Measurements from ENCODE around the gene CCDC12. TPM values are rescaled to one million over a fixed set of nuclear protein-coding genes. Genes with fewer than 3 reads are reported as not detected.

The CCDC12 gene
- total and polyA plus RNA-seq, 3 donors from 2014 or later: 43.3 to 66.6 (median 59.6) TPM

DNA sequence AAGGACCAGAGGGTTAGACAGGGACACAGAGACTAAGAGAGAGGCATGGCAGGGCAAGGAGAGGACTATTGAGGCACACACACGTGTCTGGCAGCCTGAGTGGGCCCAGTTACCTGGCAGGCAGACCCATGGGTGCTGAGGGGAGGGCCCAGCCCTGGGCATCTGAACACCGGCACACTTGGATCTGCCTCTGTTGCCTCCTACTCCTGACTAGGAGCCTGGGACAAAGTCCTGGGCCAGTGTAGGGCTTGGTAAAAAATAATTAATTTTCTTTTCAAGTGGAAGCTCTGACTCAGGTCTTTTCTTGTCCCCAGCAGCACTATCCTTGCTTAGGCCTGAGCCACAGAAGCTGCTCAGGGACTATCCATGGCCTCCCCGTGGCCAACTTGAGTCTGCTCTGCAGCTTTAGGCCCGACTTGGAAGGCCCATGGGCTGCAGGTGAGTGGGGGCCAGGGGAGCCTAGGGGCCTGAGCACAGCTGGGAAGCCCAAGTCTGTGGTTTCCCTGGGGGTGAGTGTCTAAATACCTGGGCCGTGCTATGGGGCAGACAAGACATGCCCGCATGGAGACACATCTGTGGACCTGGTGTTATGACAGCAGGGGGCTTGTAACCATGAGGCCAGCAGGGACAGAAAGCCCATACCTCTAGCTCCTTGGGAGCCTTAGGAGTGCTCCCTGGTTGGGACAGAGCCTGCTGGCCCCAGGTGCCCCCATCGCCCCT lies 99.0 kb downstream of the CCDC12 start, which contains the start of gene PTH1R:
Gene PTH1R, plus strand, starts transcription at position 316 of the 720 bp plus-strand sequence. CDS start 5,839 bp downstream, outside the sequence.
- intact Hi-C loops (cut with DNase I; ENCODE audit: low total_unique reads): no loop called here
- Histone ChIP-seq H3K4me3 (no peak within 1 kb of the TSS), H3K4me1 (peaks cover 38% of the 10 kb centered on the region), H3K36me3 (ENCODE audit: low read depth, missing control alignments) (no peaks in the 10 kb centered on the region), H3K27ac (no peak within 1 kb of the TSS), H3K27me3 (no peaks in the 10 kb centered on the region), H3K9me3 (no peaks in the 10 kb centered on the region)
- 91 to 96% methylated on average over 4 to 7 of the region's 7 CpGs for WGBS, 2 donors
- TF ChIP-seq CTCF (IDR thresholded peaks at IDR 0.05) (no peak), POLR2A (IDR thresholded peaks at IDR 0.05) (no peak)
- no peak for DNase-seq

DNA sequence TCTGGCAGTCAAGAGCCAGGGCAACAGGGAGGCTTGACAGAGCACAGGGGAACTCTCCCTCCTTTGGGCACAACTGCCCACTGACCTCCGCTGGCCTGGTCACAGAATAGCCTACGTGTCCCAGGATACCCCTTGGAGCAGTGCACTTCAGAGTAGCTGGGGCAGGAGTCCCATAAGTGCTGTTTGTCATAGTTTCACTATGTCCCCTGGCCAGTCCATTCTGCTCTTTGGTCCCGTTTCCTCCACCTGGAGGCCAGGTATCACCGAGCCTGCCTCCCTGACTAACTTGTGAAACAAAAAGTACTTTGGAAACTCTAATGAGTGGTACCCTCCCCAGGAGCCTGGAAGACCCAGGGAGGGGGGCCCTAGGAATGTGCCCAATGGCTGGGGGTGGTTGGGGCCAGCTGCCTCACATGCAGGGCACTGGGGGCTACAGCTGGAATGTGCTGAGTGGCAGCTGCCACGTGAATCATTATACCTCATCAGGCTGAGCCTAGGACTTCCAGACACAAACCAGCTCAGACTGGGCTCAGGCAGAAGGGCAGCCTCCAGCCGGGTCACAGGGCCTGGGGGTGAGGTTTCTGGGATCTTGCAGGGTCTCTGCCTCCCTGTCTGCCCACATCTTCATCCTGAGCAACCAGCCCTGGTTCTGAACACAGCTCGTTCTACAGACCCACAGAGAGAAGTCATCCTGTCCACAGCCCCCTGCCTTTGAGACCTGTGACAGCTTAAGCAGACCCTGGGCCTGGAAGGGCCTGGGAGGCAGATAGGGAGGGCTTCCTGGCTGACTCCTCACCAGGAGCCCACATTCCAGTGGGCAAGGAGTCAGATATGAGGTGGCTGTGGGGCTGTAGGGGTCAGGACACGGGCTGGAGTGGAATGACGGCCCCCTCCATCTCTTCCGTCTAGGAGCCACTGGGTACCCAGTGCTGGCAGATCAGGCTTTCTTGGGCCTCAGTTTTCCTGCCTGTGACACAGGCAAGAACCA lies 99.9 kb downstream of the CCDC12 start:
- Histone ChIP-seq H3K4me3 (no peak overlapping the region), H3K27ac (no peak overlapping the region), H3K4me1 (peaks cover 45% of the 10 kb centered on the region), H3K9me3 (no peaks in the 10 kb centered on the region), H3K27me3 (no peaks in the 10 kb centered on the region), H3K36me3 (ENCODE audit: low read depth, missing control alignments) (no peaks in the 10 kb centered on the region)
- intact Hi-C loops (cut with DNase I; ENCODE audit: low total_unique reads): no loop called here
- WGBS, 2 donors: 87 to 94% methylated on average over 6 to 10 of the region's 10 CpGs
- no peak for DNase-seq
- TF ChIP-seq CTCF (IDR thresholded peaks at IDR 0.05): no peak
- TF ChIP-seq POLR2A (IDR thresholded peaks at IDR 0.05): no peak

DNA sequence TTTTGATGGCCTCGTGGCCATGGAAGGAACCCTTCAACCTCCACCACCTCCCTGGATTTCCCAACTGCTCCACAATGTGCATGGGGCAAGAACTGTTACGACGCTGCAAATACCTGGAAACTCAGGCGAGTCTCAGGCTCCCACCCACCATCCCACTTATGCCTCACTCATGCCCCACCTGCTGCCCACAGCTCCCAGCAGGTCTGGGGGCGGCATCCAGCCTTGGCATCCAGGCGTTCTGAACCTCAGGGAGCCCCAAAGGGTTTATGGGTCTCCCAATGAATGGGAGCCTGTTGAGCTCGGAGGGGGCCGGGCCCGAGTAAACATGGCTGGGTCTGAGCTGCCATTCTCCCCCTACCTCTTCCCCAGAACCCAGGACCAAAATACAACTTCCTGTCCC lies 101.0 kb downstream of the CCDC12 start:
- no peak overlapping the region for H3K27ac ChIP-seq
- no peaks in the 10 kb centered on the region for H3K27me3 ChIP-seq
- WGBS, 2 donors: 93 to 96% methylated on average over 5 to 9 of the region's 9 CpGs
- H3K9me3 ChIP-seq: no peaks in the 10 kb centered on the region
- intact Hi-C loops (cut with DNase I; ENCODE audit: low total_unique reads): no loop called here
- no peak overlapping the region for H3K4me3 ChIP-seq
- H3K36me3 ChIP-seq (ENCODE audit: low read depth, missing control alignments): no peaks in the 10 kb centered on the region
- DNase-seq: no peak
- TF ChIP-seq CTCF (IDR thresholded peaks at IDR 0.05): no peak
- no peak for TF ChIP-seq POLR2A (IDR thresholded peaks at IDR 0.05)
- H3K4me1 ChIP-seq: peaks cover 40% of the 10 kb centered on the region

- no peaks in the 10 kb centered on the region for H3K9me3 ChIP-seq
- H3K36me3 ChIP-seq (ENCODE audit: low read depth, missing control alignments): no peaks in the 10 kb centered on the region
- TF ChIP-seq POLR2A (IDR thresholded peaks at IDR 0.05) (no peak), CTCF (IDR thresholded peaks at IDR 0.05) (no peak)
- peak; percentile 68 for DNase-seq
- H3K4me1 ChIP-seq: peaks cover 43% of the 10 kb centered on the region
- H3K27ac ChIP-seq: peak overlapping the region; percentile 56 to 71
- intact Hi-C loops (cut with DNase I; ENCODE audit: low total_unique reads): no loop called here
- WGBS, 2 donors: 68 to 76% methylated on average over 8 to 18 of the region's 18 CpGs
- no peaks in the 10 kb centered on the region for H3K27me3 ChIP-seq
- no peak overlapping the region for H3K4me3 ChIP-seq
Observed at GRCh38 chr3:46874430-46874829, 102.1 kb downstream of the CCDC12 start.
